Activated naive CD4-positive, alpha-beta T cell treated with anti-CD3 and anti-CD28 coated beads for 36 hours (primary cell): ENCODE results near the gene ZNF653. TPM values are rescaled to one million over a fixed set of nuclear protein-coding genes. Genes with fewer than 3 reads are reported as not detected.

Experiments used
- CTCF ChIA-PET: fragments of 350-600 bp; sonication (Branson Sonifier 250); formaldehyde crosslinking; loops from one replicate; lab custom pipeline; 2021; ENCODE audit warnings: antibody characterized with exemption; lab: Charles Lee
- DNase-seq: peaks from one replicate; pipeline ENCODE4 v3.0.0-alpha.2; 2020
- H3K27ac Mint-ChIP-seq: one replicate; pipeline ENCODE4 v1.8.0; 2021; ENCODE audit warnings: mild to moderate bottlenecking, mixed read lengths
- H3K27me3 Mint-ChIP-seq: one replicate; pipeline ENCODE4 v1.8.0; 2021; ENCODE audit warnings: low read depth, mixed read lengths
- H3K36me3 Mint-ChIP-seq: one replicate; pipeline ENCODE4 v1.8.0; 2021; ENCODE audit warnings: low read depth, mixed read lengths
- H3K4me1 Mint-ChIP-seq: one replicate; pipeline ENCODE4 v1.8.0; 2021; ENCODE audit warnings: low read depth, mixed read lengths
- H3K4me3 Mint-ChIP-seq: one replicate; pipeline ENCODE4 v1.8.0; 2021; ENCODE audit warnings: mild to moderate bottlenecking, moderate library complexity, mixed read lengths
- H3K9me3 Mint-ChIP-seq: one replicate; pipeline ENCODE4 v1.8.0; 2021; ENCODE audit warnings: mixed read lengths
- intact Hi-C: fragments of 100-400 bp; cut with micrococcal nuclease; formaldehyde crosslinking; loops from one replicate; pipeline ENCODE4 v1.15.1; 2023
- total RNA-seq, 2 experiments: library from RNA; stranded (reverse); gene quantifications; one replicate each; pipeline ENCODE4 v1.2.3, GENCODE V29; 2021

Gene ZNF653
- 1 to 10 TPM; 6.8 to 7.3 TPM for total RNA-seq

- CTCF ChIA-PET: interaction anchor here (1.2 kb wide), 1 partner anchor 29 kb away, joined by 3 read pairs; no protein-coding TSS in a partner anchor
- intact Hi-C loops: loop anchor here (1.0 kb wide), 7 partner anchors 23 to 350 kb away; partner anchors contain the start of genes ECSIT, ELOF1, ODAD3 and PRKCSH
- peaks cover 15% of the 10 kb centered on the region for H3K4me1 Mint-ChIP-seq
- H3K27ac Mint-ChIP-seq: peak within 1 kb of the TSS; percentile 79
- no peaks in the 10 kb centered on the region for H3K27me3 Mint-ChIP-seq
- H3K9me3 Mint-ChIP-seq: no peaks in the 10 kb centered on the region
- peak within 1 kb of the TSS; percentile 86 for H3K4me3 Mint-ChIP-seq
- H3K36me3 Mint-ChIP-seq: peaks cover 8% of the 10 kb centered on the region
- peak; percentile 96 for DNase-seq
Observed at GRCh38 chr19:11505504-11506100, at the start of gene ZNF653. ZNF653 (minus strand) TSS chr19:11505839; CDS start chr19:11505786, 53 bp downstream.

GRCh38 chr19:11555246-11555645, 49.6 kb upstream of the ZNF653 start:
- Mint-ChIP-seq H3K36me3 (peaks cover 13% of the 10 kb centered on the region), H3K4me1 (peaks cover 36% of the 10 kb centered on the region), H3K27me3 (no peaks in the 10 kb centered on the region), H3K9me3 (no peaks in the 10 kb centered on the region), H3K4me3 (no peak overlapping the region), H3K27ac (peak overlapping the region; percentile 6)
- no peak for DNase-seq
- intact Hi-C loops: no loop called here
- CTCF ChIA-PET: no interaction called here

- intact Hi-C loops: no loop called here
- no peak overlapping the region for H3K4me3 Mint-ChIP-seq
- peaks cover 13% of the 10 kb centered on the region for H3K36me3 Mint-ChIP-seq
- peak overlapping the region; percentile 53 for H3K27ac Mint-ChIP-seq
- H3K27me3 Mint-ChIP-seq: no peaks in the 10 kb centered on the region
- CTCF ChIA-PET: interaction anchor here (1.7 kb wide), 1 partner anchor 18 kb away, joined by 5 read pairs; no protein-coding TSS in a partner anchor
- no peak for DNase-seq
- H3K9me3 Mint-ChIP-seq: no peaks in the 10 kb centered on the region
- H3K4me1 Mint-ChIP-seq: peaks cover 31% of the 10 kb centered on the region
Observed at GRCh38 chr19:11554160-11554559, 48.5 kb upstream of the ZNF653 start.

- CTCF ChIA-PET: no interaction called here
- Mint-ChIP-seq H3K36me3 (peaks cover 13% of the 10 kb centered on the region), H3K27ac (no peak overlapping the region), H3K4me3 (no peak overlapping the region), H3K27me3 (no peaks in the 10 kb centered on the region), H3K4me1 (peaks cover 26% of the 10 kb centered on the region), H3K9me3 (no peaks in the 10 kb centered on the region)
- intact Hi-C loops: no loop called here
- DNase-seq: no peak
Observed at GRCh38 chr19:11552666-11553372, 47.2 kb upstream of the ZNF653 start.

GRCh38 chr19:11551603-11552235, 46.1 kb upstream of the ZNF653 start:
- intact Hi-C loops: no loop called here
- Mint-ChIP-seq H3K4me3 (no peak overlapping the region), H3K9me3 (no peaks in the 10 kb centered on the region), H3K27me3 (no peaks in the 10 kb centered on the region), H3K4me1 (peaks cover 18% of the 10 kb centered on the region), H3K27ac (no peak overlapping the region), H3K36me3 (peaks cover 10% of the 10 kb centered on the region)
- DNase-seq: no peak
- CTCF ChIA-PET: interaction anchor here (0.6 kb wide), 1 partner anchor 20 kb away, joined by 3 read pairs; no protein-coding TSS in a partner anchor

GRCh38 chr19:11550265-11550664, 44.6 kb upstream of the ZNF653 start:
- no peaks in the 10 kb centered on the region for H3K9me3 Mint-ChIP-seq
- no peak overlapping the region for H3K27ac Mint-ChIP-seq
- no peak for DNase-seq
- CTCF ChIA-PET: no interaction called here
- peaks cover 4% of the 10 kb centered on the region for H3K36me3 Mint-ChIP-seq
- H3K4me1 Mint-ChIP-seq: peaks cover 11% of the 10 kb centered on the region
- no peaks in the 10 kb centered on the region for H3K27me3 Mint-ChIP-seq
- intact Hi-C loops: no loop called here
- H3K4me3 Mint-ChIP-seq: no peak overlapping the region

- Mint-ChIP-seq H3K4me3 (no peak overlapping the region), H3K36me3 (peaks cover 4% of the 10 kb centered on the region), H3K9me3 (no peaks in the 10 kb centered on the region), H3K4me1 (peaks cover 10% of the 10 kb centered on the region), H3K27ac (no peak overlapping the region), H3K27me3 (no peaks in the 10 kb centered on the region)
- intact Hi-C loops: no loop called here
- no peak for DNase-seq
- CTCF ChIA-PET: interaction anchor here (1.0 kb wide), 1 partner anchor 13 kb away, joined by 3 read pairs; no protein-coding TSS in a partner anchor
Observed at GRCh38 chr19:11549386-11549953, 43.8 kb upstream of the ZNF653 start.

GRCh38 chr19:11547929-11548700, 42.5 kb upstream of the ZNF653 start:
- H3K4me1 Mint-ChIP-seq: peaks cover 2% of the 10 kb centered on the region
- H3K36me3 Mint-ChIP-seq: no peaks in the 10 kb centered on the region
- intact Hi-C loops: no loop called here
- H3K27me3 Mint-ChIP-seq: no peaks in the 10 kb centered on the region
- no peaks in the 10 kb centered on the region for H3K9me3 Mint-ChIP-seq
- H3K27ac Mint-ChIP-seq: no peak overlapping the region
- CTCF ChIA-PET: no interaction called here
- no peak for DNase-seq
- H3K4me3 Mint-ChIP-seq: no peak overlapping the region

GRCh38 chr19:11541238-11541637, 35.6 kb upstream of the ZNF653 start:
- Mint-ChIP-seq H3K36me3 (no peaks in the 10 kb centered on the region), H3K4me1 (peaks cover 5% of the 10 kb centered on the region), H3K27ac (no peak overlapping the region), H3K27me3 (peaks cover 23% of the 10 kb centered on the region), H3K9me3 (no peaks in the 10 kb centered on the region), H3K4me3 (no peak overlapping the region)
- DNase-seq: no peak
- intact Hi-C loops: no loop called here
- CTCF ChIA-PET: interaction anchor here (0.6 kb wide), 1 partner anchor 44 kb away, joined by 3 read pairs; no protein-coding TSS in a partner anchor

- peaks cover 4% of the 10 kb centered on the region for H3K4me1 Mint-ChIP-seq
- CTCF ChIA-PET: no interaction called here
- intact Hi-C loops: no loop called here
- no peak overlapping the region for H3K27ac Mint-ChIP-seq
- no peak for DNase-seq
- no peaks in the 10 kb centered on the region for H3K9me3 Mint-ChIP-seq
- H3K4me3 Mint-ChIP-seq: no peak overlapping the region
- no peaks in the 10 kb centered on the region for H3K36me3 Mint-ChIP-seq
- H3K27me3 Mint-ChIP-seq: peaks cover 23% of the 10 kb centered on the region
Observed at GRCh38 chr19:11540645-11541044, 35.0 kb upstream of the ZNF653 start.

- Mint-ChIP-seq H3K9me3 (no peaks in the 10 kb centered on the region), H3K4me1 (peaks cover 10% of the 10 kb centered on the region), H3K27ac (no peak overlapping the region), H3K27me3 (peaks cover 23% of the 10 kb centered on the region), H3K36me3 (no peaks in the 10 kb centered on the region), H3K4me3 (no peak overlapping the region)
- no peak for DNase-seq
- intact Hi-C loops: no loop called here
- CTCF ChIA-PET: no interaction called here
Observed at GRCh38 chr19:11539495-11540365, 34.1 kb upstream of the ZNF653 start.
